GM12801 (cell line): ENCODE results near the gene SRSF6.

Experiments
- TF ChIP-seq, protein P1 (sequence below): IDR thresholded peaks from one replicate; pipeline ENCODE4 v1.5.1; 2011; ENCODE audit warnings: control low read depth; ENCODE audit not compliant: insufficient read length; ENCODE audit errors: extremely low read depth

The SRSF6 gene

DNA sequence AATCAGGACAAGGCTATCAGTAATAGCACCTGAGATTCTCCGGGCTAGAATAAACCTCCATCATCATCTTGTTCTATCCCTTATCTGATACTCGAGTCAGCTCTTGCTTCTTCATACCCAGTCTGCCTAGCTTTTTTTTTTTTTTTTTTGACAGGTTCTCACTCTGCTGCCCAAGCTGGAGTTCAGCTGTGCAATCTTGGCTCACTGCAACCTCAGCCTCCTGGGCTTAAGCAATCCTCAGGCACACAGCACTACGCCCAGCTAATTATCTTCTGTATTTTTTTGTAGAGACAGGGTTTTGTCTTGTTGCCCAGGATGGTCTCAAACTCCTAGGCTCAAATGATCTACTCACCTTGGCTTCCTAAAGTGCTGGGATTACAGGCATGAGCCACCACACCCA, 19.5 kb downstream of the SRSF6 start:
- TF ChIP-seq, protein P1, sequence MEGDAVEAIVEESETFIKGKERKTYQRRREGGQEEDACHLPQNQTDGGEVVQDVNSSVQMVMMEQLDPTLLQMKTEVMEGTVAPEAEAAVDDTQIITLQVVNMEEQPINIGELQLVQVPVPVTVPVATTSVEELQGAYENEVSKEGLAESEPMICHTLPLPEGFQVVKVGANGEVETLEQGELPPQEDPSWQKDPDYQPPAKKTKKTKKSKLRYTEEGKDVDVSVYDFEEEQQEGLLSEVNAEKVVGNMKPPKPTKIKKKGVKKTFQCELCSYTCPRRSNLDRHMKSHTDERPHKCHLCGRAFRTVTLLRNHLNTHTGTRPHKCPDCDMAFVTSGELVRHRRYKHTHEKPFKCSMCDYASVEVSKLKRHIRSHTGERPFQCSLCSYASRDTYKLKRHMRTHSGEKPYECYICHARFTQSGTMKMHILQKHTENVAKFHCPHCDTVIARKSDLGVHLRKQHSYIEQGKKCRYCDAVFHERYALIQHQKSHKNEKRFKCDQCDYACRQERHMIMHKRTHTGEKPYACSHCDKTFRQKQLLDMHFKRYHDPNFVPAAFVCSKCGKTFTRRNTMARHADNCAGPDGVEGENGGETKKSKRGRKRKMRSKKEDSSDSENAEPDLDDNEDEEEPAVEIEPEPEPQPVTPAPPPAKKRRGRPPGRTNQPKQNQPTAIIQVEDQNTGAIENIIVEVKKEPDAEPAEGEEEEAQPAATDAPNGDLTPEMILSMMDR = no peak

- TF ChIP-seq, protein P1 = no peak
These were observed 19.9 kb downstream of the SRSF6 start for GRCh38 chr20:43477619-43478018.

GRCh38 chr20:43490038-43490437, 32.3 kb downstream of the SRSF6 start:
- TF ChIP-seq, protein P1 = no peak

DNA sequence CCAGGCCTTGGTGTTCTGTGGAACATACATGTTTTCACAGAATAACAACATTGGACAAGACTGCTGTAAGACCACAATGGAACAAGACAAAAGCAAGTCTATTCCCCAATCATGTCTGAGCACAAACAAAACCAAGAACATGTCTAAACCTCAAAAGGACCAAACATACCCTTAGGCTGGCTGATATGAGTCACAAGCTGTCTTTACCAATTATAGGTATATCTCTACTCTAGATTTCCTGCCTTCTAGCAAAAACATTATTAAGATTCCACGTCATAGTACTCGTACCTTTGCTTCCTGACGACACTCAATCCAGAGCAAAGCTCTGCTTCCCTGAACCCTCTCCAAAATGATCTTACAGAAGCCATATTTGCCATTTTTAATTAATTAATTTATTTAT, 34.4 kb downstream of the SRSF6 start:
- TF ChIP-seq, protein P1 = no peak

DNA sequence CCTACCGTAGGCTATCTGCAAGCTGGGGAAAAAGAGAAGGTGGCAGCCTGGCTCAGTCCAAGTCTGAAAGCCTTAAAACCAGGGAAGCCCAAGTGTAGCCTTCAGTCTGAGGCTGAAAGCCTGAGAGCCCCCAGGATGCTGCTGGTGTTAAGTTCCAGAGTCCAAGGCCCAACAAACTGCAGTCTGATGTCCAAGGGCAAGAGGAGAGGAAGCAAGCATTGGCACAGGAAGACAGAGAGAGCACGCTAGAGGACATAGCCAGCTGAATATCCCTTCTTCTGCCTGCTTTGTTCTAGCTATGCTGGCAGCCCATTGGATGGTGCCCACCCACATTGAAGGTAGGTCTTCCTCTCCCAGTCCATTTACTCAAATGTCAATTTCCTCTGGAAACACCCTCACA, 37.7 kb downstream of the SRSF6 start:
- TF ChIP-seq, protein P1 = no peak

GRCh38 chr20:43506238-43506637, 48.5 kb downstream of the SRSF6 start:
- TF ChIP-seq, protein P1 = no peak

DNA sequence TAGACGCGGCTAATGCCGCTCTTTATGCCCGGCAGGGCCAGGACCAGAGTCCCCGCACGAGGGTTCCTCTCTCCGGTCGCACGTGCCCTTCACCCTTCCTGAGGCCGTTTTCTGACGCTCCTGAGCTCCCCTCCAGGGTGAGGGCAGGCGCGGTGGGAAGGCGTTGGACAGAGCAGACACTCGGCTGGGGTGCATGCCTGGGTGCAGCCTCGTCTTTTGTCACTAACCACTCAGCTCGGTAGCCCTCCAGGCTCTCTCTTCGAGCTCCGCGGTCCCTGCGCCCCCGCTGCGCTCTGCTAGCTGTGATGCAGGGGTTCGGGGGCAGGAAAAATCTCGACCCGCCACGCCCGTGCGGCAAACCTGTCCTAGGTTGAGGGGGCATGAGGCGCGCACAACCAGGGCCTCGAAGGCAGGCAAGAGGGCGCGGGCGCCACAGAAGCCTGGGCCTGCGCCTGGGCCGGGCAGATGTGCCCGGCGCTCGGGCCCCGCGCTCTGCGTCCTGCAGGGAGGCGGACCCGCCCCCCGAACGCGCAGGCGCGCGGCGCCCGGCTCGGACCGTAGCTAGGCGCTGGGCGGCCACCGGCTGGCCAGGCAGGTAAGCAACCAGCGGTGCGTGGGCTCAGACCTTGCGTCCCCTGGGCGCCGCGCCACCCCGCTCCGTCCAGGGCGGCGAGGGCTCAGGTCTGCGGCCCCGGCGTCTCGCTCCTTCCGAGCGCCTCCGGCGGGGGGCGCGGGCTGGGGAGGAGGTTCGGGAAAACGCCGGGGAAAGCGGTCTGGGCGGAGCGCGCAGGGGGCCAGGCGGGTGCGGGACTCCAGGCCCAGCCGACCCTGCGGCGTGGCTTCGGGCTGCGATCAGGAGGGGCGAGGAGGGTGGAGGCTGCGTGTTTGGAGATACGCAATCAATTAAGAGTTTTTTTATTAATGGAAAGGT, 49.7 kb downstream of the SRSF6 start, which contains the start of gene L3MBTL1:
TSS of gene L3MBTL1 (plus strand) at position 548 of the 931 bp plus-strand sequence. CDS start 5,807 bp downstream, outside the sequence.
- TF ChIP-seq, protein P1 = no peak
